Activated effector memory CD4-positive, alpha-beta T cell treated with Interleukin-2 at 50 U/mL for 16 hours (primary cell): ENCODE results near the gene RGS19.

ENCODE experiments used
- DNase-seq: peaks from one replicate; pipeline ENCODE4 v3.0.0-alpha.2; 2020

The RGS19 gene

DNA sequence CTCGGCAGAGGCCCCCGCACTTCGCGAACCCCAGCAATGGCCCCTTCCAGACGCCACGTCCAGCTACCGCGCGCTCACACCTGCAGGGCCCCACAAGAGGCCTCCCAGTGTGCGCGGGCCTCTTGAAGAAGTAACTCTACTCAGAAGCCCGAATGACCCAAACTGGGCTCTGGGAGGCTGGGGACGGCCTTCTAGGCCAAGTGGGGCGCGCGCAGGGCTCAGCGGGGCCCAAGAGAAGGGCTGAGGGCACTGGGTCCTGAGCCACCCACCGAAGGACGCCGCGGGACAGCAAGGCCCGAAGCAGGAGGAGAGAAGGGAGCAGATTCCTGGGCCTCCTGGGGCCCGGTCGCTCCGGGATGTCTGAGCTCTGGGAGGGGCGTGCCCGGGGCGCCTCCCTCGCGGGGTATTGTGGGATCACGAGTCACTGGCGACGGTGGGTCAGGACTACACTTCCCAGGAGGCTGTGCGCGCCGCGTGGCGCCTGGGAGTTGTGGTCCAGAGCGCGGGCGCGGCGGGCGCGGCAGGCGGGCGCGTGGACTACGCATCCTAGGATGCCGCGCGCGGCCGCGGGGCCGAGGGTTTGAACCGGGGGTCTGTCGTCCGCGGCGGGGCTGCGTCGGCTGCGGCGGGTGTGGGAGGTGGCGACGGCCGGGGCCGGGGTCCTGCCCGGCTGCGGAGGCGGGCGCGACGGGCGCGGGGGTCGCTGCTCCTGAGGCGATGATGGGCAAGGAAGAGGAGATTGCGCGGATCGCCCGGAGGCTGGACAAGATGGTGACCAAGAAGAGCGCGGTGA is 16.5 kb downstream of the RGS19 start, which contains the start of gene TCEA2:
Gene TCEA2, plus strand, starts transcription at position 603 of the 793 bp plus-strand sequence. Its CDS starts 115 bp downstream, at position 718.
- peak; percentile 91 for DNase-seq

DNA sequence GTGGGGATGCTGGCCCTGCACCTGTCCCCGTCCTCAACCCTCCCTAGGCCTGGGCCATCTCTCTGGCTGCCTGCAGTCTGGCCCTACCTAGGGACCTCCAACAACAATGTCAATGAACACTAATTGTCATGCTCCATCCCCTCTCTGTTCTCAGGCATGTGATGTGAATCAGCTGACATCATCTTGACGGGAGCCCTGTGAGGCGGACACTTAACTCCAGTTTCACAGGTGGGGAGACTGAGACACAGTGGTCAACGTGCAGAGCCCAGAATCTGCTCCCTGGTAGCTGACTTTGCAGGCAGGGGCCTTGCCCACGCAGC is 17.1 kb downstream of the RGS19 start:
- no peak for DNase-seq

DNA sequence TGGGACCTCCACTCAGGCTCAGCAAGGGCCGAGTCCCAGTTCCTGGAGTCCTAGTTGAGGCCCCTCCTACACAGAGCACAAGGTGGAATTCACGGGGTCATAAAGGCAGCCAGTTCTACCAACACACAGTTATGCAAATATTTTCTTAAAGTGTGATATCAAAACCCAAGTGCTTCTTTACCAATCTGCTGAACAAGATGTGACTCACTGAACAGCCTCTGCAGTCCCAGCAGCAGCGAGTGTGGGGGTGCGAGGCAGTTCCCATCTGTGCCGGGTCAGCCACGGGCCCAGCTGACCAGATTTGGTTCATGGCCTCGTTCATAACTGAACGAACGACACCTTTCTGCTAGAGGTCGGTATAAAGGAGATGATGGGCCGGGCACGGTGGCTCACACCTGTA is 20.8 kb downstream of the RGS19 start:
- DNase-seq = no peak

DNA sequence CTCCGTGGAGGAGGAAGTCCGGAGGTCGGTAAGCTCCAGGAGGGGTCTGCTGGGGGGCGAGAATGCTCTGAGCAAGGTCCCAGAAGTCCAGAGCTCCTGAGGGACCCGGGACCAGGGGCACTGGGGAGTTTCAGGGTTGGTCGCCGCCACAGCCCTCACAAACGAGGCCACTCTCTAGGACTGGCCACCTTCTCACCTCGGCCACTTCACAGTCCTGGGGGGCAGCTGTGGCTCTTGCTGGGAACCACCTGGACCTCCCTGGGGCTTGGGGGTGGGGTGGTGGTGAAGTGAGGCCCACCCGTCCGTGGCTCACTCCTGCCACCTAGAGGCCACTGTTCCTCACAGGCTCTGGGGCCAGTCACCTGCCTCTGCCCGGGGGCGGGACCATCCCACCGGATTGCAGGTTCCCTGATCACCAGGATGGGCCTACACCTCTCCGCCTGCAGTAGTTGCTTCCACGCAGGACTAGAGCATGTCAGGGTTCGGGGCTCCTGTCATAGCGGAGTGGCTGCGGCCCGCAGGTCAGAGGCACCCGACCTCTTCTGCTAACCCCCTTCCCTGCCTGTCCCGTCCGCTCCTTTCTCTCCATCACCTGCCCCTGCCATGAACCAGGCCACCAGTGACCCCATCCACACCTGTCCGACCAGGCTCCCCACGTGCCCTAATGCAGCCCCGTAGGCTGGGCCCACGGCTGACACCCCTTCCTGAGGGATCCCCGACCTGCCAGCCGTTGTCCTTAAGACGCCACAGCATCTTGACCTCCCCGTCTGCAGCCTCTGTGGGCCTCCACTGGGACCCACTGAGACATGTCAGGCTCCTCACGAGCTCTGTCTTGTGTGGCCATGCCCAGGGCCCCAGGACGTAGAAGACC is 21.5 kb downstream of the RGS19 start:
- DNase-seq = peak; percentile 64

DNA sequence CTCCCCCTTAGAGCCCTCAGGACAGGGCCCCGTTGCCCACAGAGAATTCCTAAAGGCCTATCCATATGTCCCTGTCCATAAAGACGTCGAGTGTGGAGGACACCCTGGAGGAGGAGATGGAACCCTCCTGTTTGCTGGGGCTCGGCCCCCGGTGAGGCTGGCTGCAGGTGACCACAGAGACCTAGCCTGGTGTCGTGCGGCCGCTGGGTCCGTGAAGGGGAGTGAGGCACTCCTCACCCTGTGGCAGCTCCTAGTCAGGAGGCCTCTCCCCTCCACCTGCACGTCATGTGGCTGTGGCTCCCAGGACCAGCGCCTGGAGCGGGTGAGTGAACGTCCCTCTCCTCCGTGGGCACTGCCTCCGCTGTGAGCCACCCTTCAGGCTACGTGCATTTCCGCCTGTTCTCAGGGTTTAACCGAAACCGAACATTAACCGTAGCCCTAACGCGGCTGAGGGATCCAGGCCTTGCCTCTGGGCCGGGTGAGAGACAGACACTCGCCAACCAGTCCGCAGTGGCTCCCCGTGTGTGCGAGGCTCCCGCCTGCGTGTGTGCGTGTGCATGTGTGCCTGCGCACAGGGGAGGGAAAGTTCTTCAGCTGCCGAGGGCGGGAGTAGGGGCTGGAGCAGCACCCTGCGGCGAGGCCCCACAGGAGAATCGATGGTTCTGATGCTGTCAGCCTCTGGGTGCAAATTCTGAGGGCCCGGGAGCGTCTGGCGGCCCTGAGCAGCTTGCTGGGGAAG is 22.3 kb downstream of the RGS19 start:
- no peak for DNase-seq

DNA sequence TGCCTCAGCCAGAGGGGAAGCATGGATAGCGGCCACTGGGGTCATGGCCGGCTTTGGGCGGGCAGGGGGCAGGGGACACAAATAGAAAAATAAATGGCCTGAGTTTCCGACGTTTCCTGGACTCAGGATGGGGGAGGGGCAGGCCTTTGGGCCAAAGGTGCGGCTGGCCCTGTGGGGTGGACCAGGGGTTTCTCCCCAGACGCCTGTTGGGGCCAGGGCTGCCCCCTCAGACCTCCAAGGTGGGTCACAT is 22.8 kb downstream of the RGS19 start:
- DNase-seq = no peak

DNA sequence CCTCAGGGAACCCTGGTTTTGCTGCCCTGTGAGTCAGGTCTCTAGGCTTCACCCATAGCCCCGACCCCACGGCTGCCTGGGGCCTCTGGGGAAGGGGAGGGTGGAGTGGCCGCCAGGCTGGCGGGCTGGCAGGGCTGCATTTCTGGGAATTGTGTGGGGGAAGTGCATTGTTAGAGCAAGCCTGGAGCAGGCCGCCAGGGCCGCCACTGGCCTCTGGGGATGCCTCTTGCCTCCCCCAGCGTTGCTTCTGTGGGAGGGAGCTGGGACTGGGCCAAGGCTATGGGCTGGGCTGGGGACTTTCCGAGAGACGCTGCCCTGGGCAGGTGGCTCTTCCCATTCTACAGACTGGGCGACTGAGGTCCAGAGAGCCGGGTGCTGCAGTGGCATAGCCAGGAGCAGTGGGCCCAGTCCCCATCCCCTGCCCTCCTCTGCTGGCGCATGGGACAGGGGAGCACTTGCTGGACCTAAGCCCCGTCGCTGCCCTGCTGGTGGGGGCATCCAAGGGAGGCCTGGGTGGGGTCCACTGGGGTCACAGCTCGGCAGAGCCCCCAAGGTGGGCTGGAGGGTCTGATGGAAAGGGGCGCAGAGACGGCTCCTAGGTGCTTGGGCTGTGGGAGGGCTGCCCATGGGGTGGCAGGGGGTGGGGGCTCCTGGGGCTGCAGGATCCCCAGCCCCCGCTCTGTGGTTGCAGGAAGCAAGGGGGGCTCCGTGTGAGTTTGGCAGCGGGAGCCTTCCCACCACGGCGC is 23.3 kb downstream of the RGS19 start:
- DNase-seq = no peak

DNA sequence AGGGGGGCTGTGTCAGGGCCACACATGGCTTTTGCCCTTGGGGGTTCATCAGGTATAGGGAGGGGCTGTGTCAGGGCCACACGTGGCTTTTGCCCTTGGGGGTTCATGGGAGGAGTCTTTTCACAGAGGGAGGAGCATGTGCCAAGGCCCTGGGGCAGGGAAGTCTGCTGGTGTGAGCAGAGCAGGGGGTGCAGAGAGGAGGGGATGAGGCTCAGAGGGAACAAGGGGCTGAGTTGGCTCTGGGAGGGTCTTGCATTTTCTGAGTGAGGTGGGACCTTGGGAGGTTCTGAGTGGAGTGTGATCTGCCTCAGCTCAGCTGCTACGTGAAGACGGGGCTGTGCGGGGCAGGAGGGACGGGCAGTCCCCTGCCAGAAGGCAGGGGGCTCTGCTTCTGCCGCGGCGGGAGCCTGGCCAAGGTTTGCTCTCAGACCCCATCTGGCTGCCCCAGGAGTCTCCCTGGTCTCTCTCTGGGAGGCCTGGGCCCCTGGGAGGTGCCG is 23.9 kb downstream of the RGS19 start:
- no peak for DNase-seq

DNA sequence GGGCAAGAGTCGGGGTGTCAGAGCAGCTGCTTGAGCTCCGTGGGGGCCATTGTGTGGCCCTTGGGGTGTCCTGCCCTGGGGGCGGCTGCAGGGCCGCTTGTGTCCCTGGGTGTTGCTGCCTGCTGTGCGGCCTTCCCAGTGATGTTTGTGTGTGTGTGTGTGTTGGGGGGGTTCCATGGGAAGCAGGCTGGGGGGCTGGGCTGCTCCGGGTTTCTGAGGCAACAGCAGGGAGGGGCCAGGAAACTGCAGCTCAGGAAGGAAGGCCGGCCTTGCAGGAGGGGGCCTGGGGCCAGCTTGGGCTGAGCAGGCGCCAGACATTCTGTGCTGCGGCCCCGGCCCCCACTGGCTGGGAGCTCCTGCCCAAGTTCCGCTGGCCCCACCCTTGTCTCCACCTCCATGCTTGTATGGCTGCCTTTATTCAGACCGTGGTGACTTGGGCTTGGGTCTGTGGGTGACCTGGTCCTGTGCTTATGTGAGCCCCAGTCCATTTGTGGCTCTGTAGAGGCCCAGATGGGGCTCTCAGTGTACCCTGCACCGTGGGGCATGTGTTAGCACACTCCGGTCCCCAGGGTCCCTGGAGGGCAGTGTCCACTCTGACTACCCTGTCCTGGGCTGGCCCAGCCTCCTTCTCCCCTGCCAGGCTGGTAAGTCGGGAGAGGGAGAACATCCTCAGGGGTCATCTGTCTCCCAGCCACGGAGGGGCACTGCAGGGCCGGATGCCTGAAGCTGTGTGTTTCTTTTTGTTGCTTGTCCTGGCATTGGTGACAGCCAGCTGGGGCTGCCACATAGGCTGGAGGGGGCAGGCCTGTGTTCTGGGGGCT is 25.3 kb downstream of the RGS19 start:
- no peak for DNase-seq

DNA sequence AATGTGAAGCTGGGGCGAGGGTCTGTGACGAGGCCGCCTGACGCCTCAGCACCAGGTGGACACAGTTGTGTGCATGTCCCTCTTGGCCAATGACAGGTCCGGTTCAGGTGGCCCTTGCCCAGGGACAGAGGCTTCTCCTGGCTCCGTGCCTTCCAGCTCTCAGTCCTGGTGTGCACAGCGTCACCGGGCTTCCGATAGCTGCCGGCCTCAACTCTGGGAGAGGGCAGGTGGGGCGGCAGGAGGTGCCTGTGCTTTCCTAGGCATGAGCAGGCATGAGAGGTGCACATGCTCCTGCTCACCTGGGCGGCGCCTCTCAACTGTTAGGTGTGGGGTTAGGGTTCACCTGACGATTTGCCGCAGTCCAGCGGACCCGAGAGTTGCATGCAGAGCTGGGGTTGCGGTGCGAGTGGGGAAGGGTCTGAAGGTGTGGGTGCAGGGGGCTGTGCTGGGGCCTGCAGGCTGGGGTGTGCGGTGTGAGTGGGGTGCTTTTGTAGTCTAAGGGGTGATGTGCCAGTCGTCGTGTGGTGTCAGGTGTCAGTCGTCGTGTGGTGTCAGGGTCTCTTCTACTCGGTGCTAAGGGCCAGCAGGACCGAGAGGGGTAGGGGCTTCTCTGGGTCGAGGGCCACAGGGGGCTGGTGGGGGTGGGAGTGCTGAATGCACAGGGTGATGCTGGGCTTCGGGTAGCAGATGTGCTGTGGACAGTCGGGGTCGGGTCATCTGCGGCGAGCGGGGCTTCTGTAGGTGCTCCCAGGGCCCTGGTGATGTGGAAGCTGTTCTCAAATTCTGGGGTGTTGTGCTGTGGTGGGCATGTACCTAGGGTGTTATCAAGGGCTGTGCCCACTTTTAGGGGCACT is 26.1 kb downstream of the RGS19 start:
- DNase-seq = no peak

DNA sequence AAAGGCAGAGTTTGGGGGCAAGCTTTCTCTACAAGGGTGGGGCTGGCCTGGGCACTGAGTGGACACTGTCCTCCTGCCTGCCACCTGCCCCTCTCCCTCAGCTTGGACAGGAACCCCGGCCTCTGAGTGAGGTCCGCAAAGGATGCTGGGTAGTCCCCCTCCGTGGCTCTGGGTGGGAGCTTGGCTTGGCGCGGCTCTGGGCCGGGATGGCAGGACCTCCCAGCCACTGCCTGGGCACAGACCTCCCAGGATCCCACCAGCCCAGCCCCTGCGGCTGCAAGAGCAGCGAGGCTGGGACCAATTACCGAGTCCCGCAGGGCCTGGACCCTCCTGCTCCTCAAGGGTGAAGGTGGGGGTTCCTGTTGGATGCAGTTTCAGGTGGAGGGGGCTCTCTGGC is 27.0 kb downstream of the RGS19 start:
- DNase-seq = no peak

DNA sequence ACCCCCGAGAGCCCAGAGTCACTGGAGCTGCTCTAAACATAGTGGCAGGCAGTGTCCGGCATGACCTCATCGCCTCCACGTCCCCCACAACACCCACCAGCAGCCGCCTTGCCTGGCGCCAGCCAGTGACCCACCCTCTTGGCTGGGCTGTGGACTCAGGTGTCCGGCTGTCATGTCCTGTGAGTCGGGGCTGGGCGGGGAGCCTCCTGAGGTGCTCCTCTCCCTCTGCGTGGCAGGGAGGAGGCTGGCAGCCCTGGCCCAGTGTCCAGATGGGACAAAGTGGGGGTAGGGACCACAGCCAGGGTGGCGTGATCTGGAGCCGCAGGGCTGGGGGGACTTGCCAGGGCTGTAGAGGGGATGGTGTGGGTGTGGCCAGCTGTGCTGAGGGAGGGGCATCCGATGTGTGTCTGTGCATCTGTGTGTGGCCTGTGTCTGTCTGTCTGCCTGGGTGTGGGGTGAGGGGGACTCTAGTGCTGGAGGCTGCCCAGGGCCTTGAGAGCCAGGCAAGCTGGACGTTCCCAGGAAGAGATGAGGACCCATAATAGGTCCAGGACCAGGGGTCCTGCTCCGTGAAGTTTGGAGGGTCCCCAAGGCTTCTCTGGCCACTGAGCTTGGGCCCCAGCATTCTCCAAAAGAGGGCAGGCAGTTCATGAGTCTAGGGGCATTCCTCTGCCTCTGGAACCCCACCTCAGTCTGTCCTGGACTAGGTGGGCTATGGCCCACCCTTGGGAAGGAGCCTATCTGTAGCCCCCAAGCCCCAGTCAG is 27.6 kb downstream of the RGS19 start:
- DNase-seq = no peak

DNA sequence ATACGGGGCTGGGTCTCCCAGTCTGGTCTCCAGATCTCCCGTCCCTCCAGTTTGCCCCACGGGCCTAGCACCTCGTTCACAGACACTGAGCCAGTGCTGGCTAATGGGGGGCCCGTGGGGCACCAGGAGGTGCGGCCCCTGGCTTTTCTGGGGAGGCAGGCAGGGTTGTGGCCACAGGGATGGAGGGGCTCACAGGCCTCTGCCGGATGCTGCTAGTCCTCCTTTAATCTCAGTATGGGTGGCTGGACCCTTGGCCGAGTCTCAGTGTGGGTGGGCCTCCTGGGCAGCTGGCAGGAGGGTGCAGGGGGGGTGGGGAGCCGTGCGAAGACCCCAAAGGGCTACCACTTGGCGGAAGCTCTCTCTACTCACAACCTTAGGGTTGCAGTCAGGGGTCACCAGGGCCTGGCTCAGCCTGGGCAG is 28.3 kb downstream of the RGS19 start:
- no peak for DNase-seq

DNA sequence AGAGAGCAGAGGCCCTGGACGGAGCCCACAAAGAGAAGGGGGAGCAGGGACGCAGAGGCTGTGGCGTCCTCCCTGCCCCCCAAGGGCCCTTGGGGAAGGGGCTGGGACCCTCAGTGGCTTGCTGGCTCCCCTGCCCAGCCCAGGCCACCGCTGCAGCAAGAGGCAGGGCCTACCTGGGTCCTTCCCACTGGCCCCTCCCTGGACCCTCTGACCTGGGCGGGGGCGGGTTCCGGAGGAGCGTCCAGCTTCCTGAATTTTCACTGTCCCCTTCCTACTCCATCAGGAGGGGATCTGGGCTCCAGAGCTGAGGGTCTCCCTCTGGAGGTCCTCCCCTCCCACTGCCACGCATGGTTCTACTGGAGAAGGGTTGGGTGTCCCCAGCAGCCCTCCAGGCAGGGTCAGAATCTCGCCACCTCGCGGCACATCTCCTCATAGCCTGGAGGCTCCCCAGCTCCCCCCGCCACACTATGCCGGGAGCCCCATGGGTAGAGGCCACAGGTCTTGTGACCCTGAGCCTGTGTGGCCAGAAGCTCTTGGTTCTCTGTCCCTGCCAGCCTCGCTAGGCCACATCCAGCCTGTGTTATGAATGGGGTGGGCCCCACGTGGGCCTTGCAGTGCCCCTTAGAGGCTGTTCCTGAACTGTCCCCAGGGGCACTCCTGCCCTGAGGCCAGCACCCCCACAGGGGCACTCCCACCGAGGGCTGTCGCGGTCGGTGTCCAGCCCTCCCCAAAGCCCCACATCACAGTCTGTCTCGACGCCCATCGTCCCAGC is 28.9 kb downstream of the RGS19 start:
- no peak for DNase-seq

DNA sequence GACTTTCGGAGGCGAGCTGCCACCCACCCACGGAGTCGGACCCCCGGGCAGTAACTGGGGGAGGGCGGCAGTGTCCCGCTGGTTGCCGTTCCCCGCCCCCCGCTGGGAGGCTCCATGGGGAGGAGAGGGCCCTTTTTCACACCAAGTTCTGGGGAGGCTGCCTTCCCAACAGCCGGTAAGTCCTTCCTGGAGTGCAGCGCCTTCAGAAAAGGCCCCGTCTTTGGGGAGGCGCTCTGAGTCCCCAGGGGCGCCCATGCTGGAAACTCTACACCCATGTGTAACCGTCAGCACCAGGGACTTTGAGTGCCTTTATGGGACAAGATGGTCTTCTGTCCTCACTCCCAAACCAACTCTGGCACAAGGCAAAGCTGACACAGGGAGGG is 29.4 kb downstream of the RGS19 start:
- no peak for DNase-seq

DNA sequence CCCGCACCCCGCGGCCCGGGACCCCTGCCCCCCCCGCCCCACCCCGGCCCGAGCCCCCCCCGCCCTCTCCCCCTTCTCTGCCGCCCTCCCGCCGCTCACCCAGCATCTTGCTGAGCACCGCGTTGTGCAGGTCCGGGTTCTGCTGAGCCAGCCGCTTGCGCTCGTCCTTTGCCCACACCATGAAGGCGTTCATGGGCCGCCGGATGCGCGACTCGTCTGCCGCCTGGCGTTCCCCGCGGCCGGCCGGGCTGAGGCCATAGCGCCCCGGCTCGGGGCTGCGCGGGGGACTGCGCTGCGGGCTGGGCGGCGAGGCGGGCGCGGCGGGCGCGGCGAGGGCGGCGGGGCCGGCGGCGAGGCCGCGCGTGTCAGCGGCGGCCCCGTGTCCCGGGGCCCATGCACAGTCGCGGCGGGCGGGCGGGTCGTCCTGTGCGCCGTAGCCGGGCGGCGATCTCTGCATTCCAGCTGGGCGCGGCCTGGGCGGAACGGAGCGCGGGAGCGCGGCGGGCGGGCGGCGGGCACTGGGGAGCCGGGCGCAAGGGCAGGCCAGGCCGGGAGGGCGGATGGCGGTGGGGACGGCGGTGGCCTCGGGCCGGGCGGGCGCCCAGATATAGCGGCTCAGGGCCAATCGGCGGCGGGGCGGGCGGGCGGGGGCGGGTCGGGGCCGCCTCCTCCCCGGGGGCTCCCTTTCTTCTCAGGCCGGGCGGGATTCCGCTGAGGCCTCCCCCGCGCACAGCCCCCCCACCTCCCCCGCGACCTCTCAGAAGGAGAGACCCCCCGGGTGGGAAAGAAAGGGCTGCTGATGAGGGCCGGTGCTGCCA is 30.0 kb downstream of the RGS19 start, which contains the start of gene SOX18:
Gene SOX18, minus strand, starts transcription at position 580 of the 818 bp plus-strand sequence. Its CDS starts 123 bp downstream, at position 457.
- DNase-seq = no peak

DNA sequence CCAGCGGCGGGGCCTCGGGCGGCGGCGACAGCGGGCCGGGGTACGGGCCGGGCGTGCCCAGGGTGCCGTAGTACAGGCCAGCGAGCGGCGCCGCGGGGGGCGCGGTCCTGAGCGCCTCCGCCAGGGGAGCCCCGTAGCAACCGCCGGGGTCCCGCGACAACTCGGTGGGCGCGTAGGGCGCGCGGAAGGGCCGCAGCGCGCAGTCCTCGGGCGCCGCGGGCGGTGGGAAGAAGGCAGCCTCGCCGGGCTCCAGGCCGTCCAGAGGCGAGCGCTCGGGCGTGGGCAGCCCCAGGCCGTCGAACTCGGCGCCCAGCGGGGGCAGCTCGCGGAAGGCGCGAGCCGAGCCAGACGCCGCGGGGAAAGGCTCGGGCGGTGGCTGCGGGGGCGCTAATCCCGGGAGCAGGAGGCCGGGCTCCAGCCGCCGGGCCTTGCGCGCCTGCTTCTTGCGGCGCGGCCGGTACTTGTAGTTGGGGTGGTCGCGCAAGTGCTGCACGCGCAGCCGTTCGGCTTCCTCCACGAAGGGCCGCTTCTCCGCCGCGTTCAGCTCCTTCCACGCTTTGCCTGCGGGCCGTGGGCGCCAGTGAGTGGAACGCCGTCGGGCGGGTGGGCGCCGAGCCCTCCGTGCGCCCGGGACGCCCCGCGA is 30.8 kb downstream of the RGS19 start:
- DNase-seq = no peak

DNA sequence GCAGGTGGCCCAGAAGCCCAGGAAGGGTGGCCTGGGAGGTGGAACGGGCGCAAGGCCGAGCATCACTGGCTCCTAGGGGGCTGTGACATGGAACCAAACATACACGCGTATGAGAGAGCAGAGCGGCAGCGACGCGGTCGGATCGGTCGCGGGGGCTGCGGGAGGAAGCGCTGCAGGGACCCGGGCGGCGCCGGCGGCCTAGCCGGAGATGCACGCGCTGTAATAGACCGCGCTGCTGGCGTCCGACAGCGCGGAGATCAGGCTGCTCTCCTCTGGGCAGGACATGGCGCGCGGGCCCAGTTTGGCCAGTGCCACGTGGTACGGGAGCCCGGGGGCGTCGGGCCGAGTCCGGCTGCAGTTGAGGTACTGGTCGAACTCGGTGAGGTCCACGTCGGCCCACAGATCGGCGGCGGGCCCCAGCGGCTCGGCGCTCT is 31.3 kb downstream of the RGS19 start:
- no peak for DNase-seq
